ENCODE results near the gene PACRG. TPM values are rescaled to one million over a fixed set of nuclear protein-coding genes. Genes with fewer than 3 reads are reported as not detected.

Gene PACRG
- total and polyA plus RNA-seq, 2 donors from 2014 or later: 7.4 to 20.0 TPM

DNA sequence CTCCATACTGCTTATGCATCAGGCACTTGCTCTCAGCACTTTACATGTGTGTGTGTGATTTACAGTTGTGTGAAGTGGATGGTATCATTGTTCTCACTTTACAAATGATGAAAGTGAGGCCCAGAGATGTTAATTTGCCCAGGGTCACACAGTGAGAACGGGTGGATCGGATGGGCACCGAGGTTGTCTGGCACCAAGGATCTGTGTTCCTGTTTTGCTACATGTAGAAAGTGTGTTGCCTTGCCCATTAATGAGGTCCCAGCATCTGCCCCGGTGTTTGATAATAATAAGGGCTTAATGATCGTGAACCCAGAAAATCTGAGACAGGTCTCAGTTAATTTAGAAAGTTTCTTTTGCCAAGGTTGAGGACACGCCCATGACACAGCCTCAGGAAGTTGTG lies 470.6 kb downstream of the PACRG start:
- no peaks in the 10 kb centered on the region for H3K27me3 ChIP-seq (ENCODE audit: control insufficient read depth, insufficient read depth, low read length)
- no peaks in the 10 kb centered on the region for H3K36me3 ChIP-seq (ENCODE audit: control insufficient read depth in 2 of 3, insufficient read depth in 3 of 3, low read length in 3 of 3)
- intact Hi-C loops (cut with DNase I): no loop called here
- no peak overlapping the region for H3K4me3 ChIP-seq (ENCODE audit: low read length in 3 of 3)
- no peak overlapping the region for H3K27ac ChIP-seq (ENCODE audit: low read depth in 2 of 2, low read length in 2 of 2)
- H3K9me3 ChIP-seq (ENCODE audit: control insufficient read depth in 2 of 3, insufficient read depth in 1 of 3, low read length in 3 of 3): no peaks in the 10 kb centered on the region
- no peak for DNase-seq
- no peak overlapping the region for H3K9ac ChIP-seq (ENCODE audit: low read length in 3 of 3)
- TF ChIP-seq, protein P1, sequence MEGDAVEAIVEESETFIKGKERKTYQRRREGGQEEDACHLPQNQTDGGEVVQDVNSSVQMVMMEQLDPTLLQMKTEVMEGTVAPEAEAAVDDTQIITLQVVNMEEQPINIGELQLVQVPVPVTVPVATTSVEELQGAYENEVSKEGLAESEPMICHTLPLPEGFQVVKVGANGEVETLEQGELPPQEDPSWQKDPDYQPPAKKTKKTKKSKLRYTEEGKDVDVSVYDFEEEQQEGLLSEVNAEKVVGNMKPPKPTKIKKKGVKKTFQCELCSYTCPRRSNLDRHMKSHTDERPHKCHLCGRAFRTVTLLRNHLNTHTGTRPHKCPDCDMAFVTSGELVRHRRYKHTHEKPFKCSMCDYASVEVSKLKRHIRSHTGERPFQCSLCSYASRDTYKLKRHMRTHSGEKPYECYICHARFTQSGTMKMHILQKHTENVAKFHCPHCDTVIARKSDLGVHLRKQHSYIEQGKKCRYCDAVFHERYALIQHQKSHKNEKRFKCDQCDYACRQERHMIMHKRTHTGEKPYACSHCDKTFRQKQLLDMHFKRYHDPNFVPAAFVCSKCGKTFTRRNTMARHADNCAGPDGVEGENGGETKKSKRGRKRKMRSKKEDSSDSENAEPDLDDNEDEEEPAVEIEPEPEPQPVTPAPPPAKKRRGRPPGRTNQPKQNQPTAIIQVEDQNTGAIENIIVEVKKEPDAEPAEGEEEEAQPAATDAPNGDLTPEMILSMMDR (IDR thresholded peaks at IDR 0.05; ENCODE audit: borderline replicate concordance, extremely low read depth, insufficient read depth): no peak
- no peaks in the 10 kb centered on the region for H3K4me1 ChIP-seq (ENCODE audit: control insufficient read depth in 2 of 3, insufficient read depth in 2 of 3, low read depth in 1 of 3, low read length in 3 of 3)
- no peak for FAIRE-seq

DNA sequence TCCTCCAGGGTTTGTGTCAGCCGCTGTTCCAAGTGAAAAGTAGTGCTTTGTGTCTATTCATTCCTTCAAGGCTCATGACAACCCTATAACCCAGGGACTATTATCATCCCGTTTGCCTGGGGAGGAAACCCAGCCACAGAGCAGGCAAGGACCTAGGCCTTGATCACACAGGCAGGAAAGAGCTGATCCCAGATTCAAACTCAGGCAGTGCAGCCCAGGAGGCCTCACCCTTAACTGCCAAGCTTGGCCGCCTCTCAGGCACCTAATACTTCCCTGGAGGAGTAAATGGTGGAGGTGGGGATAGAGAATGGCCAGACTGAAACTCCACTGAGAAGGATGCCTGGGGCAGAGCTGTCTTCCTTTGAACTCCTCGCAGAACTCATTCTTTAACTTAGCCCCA lies 471.6 kb downstream of the PACRG start:
- Histone ChIP-seq H3K27me3 (ENCODE audit: control insufficient read depth, insufficient read depth, low read length) (no peaks in the 10 kb centered on the region), H3K9ac (ENCODE audit: low read length in 3 of 3) (no peak overlapping the region), H3K36me3 (ENCODE audit: control insufficient read depth in 2 of 3, insufficient read depth in 3 of 3, low read length in 3 of 3) (no peaks in the 10 kb centered on the region), H3K27ac (ENCODE audit: low read depth in 2 of 2, low read length in 2 of 2) (no peak overlapping the region), H3K4me3 (ENCODE audit: low read length in 3 of 3) (no peak overlapping the region), H3K4me1 (ENCODE audit: control insufficient read depth in 2 of 3, insufficient read depth in 2 of 3, low read depth in 1 of 3, low read length in 3 of 3) (no peaks in the 10 kb centered on the region), H3K9me3 (ENCODE audit: control insufficient read depth in 2 of 3, insufficient read depth in 1 of 3, low read length in 3 of 3) (no peaks in the 10 kb centered on the region)
- intact Hi-C loops (cut with DNase I): no loop called here
- TF ChIP-seq, protein P1 (IDR thresholded peaks at IDR 0.05; ENCODE audit: borderline replicate concordance, extremely low read depth, insufficient read depth): no peak
- FAIRE-seq: no peak
- no peak for DNase-seq

DNA sequence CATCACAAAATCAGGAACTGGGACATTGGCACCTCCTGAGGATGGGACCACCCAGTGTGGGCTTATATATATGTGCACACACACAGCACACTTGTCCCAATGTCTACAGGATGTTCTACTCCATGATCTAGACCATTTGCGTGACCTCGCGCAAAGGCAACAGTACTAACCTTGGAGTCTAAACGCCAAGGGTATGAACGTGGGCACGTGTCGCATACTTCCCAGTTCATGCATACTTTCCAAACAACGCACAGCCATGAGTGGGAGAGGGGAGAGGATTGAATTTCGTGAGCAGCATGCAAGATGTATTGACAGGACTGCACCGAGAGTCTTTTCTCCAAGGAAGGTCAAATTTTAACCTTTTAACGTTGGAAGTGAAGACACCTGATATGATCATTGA lies 472.5 kb downstream of the PACRG start:
- Histone ChIP-seq H3K27ac (ENCODE audit: low read depth in 2 of 2, low read length in 2 of 2) (no peak overlapping the region), H3K36me3 (ENCODE audit: control insufficient read depth in 2 of 3, insufficient read depth in 3 of 3, low read length in 3 of 3) (no peaks in the 10 kb centered on the region), H3K27me3 (ENCODE audit: control insufficient read depth, insufficient read depth, low read length) (no peaks in the 10 kb centered on the region), H3K9me3 (ENCODE audit: control insufficient read depth in 2 of 3, insufficient read depth in 1 of 3, low read length in 3 of 3) (no peaks in the 10 kb centered on the region), H3K4me3 (ENCODE audit: low read length in 3 of 3) (no peak overlapping the region), H3K9ac (ENCODE audit: low read length in 3 of 3) (no peak overlapping the region), H3K4me1 (ENCODE audit: control insufficient read depth in 2 of 3, insufficient read depth in 2 of 3, low read depth in 1 of 3, low read length in 3 of 3) (no peaks in the 10 kb centered on the region)
- DNase-seq: peak in 2 of 5 donors; percentile 19 to 40
- intact Hi-C loops (cut with DNase I): no loop called here
- no peak for FAIRE-seq
- TF ChIP-seq, protein P1 (IDR thresholded peaks at IDR 0.05; ENCODE audit: borderline replicate concordance, extremely low read depth, insufficient read depth): no peak

DNA sequence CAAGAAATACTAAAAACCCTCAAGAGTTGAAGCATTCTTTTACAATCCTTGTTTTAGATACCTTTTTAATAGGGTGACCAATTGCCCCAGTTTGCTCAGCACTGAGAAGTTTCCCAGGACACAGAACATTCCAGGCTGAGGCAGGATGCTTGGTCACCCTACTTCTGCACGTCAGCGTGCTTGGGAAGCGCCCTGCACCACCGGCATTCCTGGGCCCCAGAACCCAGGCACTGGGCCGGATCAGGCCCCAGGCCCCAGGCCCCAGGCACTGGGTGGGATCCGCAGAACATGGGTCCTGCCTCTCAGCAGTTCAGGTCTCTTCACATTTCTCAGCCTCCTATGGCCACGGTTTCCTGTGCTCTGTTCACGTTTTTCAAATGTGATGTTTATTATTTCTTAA lies 472.9 kb downstream of the PACRG start:
- Histone ChIP-seq H3K4me1 (ENCODE audit: control insufficient read depth in 2 of 3, insufficient read depth in 2 of 3, low read depth in 1 of 3, low read length in 3 of 3) (no peaks in the 10 kb centered on the region), H3K9ac (ENCODE audit: low read length in 3 of 3) (no peak overlapping the region), H3K9me3 (ENCODE audit: control insufficient read depth in 2 of 3, insufficient read depth in 1 of 3, low read length in 3 of 3) (no peaks in the 10 kb centered on the region), H3K4me3 (ENCODE audit: low read length in 3 of 3) (no peak overlapping the region), H3K36me3 (ENCODE audit: control insufficient read depth in 2 of 3, insufficient read depth in 3 of 3, low read length in 3 of 3) (no peaks in the 10 kb centered on the region), H3K27ac (ENCODE audit: low read depth in 2 of 2, low read length in 2 of 2) (no peak overlapping the region), H3K27me3 (ENCODE audit: control insufficient read depth, insufficient read depth, low read length) (no peaks in the 10 kb centered on the region)
- intact Hi-C loops (cut with DNase I): no loop called here
- FAIRE-seq (no peak), DNase-seq (no peak)
- TF ChIP-seq, protein P1 (IDR thresholded peaks at IDR 0.05; ENCODE audit: borderline replicate concordance, extremely low read depth, insufficient read depth): no peak

Data from kidney (tissue), 14 donors.